Renal pelvis (tissue), 4 donors: ENCODE results near the gene KLHL12. TPM values are rescaled to one million over a fixed set of nuclear protein-coding genes. Genes with fewer than 3 reads are reported as not detected.

Experiments
- DNase-seq: peaks from one replicate; pipeline ENCODE4 v3.0.0-alpha.2; 2013
- polyA plus RNA-seq, 3 donors: library from polyadenylated mRNA; unstranded; fragments of 120-200 nt; gene quantifications; one replicate each; pipeline ENCODE4 v1.2.1, GENCODE V29; 2013; ENCODE audit not compliant: insufficient read length in 3 of 3

KLHL12 gene
- polyA plus RNA-seq, 3 donors: 38.9 to 44.0 (median 39.3) TPM

GRCh38 chr1:202848191-202848542 lies 78.9 kb downstream of the KLHL12 start:
- DNase-seq: no peak

- no peak for DNase-seq
Measured at GRCh38 chr1:202844935-202845334, 82.1 kb downstream of the KLHL12 start.

GRCh38 chr1:202844259-202844658 lies 82.8 kb downstream of the KLHL12 start:
- no peak for DNase-seq

- DNase-seq: no peak
Measured at GRCh38 chr1:202843081-202843480, 84.0 kb downstream of the KLHL12 start.

Other genes starting within 250 kb of the KLHL12 start
- 1 to 10 TPM; 2.9 to 4.1 (median 3.4) TPM for gene SYT2, start 216.8 kb downstream of the KLHL12 start, polyA plus RNA-seq
- gene KDM5B, start 118.8 kb downstream of the KLHL12 start, polyA plus RNA-seq: 100 to 1,000 TPM in 1 of 3 donors, 10 to 100 TPM in 2; 90.6 to 107 (median 97.8) TPM
- 1 to 10 TPM; 2.9 to 4.2 (median 4.0) TPM for gene PCAT6, start 116.3 kb downstream of the KLHL12 start, polyA plus RNA-seq
- gene RABIF, start 38.1 kb downstream of the KLHL12 start, polyA plus RNA-seq: 10 to 100 TPM; 10.4 to 13.2 (median 10.6) TPM
- gene ADIPOR1, start 31.1 kb upstream of the KLHL12 start, polyA plus RNA-seq: 10 to 100 TPM; 72.5 to 79.9 (median 74.9) TPM
- gene CYB5R1, start 40.0 kb upstream of the KLHL12 start, polyA plus RNA-seq: 10 to 100 TPM; 44.6 to 50.6 (median 47.3) TPM
- gene TMEM183A, start 80.1 kb upstream of the KLHL12 start, polyA plus RNA-seq: 10 to 100 TPM; 72.6 to 78.1 (median 73.3) TPM
- gene PPFIA4, start 99.3 kb upstream of the KLHL12 start, polyA plus RNA-seq: 10 to 100 TPM in 2 of 3 donors, 1 to 10 TPM in 1; 7.4 to 15.9 (median 13.3) TPM
- under 1 TPM; 0.15 to 0.34 (median 0.18) TPM for gene MYOG, start 158.8 kb upstream of the KLHL12 start, polyA plus RNA-seq
- 1 to 10 TPM; 5.5 to 8.0 (median 6.2) TPM for gene ADORA1, start 200.5 kb upstream of the KLHL12 start, polyA plus RNA-seq
- gene MYBPH, start 248.6 kb upstream of the KLHL12 start, polyA plus RNA-seq: under 1 TPM; 0.40 to 0.57 (median 0.50) TPM